GM19035 (cell line): Measurements from ENCODE around the gene CCDC87.
"Not testable (repeated sequence)": the region's sequence is repeated elsewhere in the genome, so short reads cannot be mapped to it uniquely, and the experiment has no call there.

Source experiments
- ATAC-seq: cut with Tn5 transposase; IDR thresholded peaks from one replicate; pipeline ENCODE4 v1.9.1; 2021; ENCODE audit not compliant: unreplicated experiment

Gene CCDC87, protein sequence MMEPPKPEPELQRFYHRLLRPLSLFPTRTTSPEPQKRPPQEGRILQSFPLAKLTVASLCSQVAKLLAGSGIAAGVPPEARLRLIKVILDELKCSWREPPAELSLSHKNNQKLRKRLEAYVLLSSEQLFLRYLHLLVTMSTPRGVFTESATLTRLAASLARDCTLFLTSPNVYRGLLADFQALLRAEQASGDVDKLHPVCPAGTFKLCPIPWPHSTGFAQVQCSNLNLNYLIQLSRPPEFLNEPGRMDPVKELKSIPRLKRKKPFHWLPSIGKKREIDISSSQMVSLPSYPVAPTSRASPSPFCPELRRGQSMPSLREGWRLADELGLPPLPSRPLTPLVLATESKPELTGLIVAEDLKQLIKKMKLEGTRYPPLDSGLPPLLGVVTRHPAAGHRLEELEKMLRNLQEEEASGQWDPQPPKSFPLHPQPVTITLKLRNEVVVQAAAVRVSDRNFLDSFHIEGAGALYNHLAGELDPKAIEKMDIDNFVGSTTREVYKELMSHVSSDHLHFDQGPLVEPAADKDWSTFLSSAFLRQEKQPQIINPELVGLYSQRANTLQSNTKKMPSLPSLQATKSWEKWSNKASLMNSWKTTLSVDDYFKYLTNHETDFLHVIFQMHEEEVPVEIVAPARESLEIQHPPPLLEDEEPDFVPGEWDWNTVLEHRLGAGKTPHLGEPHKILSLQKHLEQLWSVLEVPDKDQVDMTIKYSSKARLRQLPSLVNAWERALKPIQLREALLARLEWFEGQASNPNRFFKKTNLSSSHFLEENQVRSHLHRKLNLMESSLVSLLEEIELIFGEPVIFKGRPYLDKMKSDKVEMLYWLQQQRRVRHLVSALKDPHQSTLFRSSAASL

DNA sequence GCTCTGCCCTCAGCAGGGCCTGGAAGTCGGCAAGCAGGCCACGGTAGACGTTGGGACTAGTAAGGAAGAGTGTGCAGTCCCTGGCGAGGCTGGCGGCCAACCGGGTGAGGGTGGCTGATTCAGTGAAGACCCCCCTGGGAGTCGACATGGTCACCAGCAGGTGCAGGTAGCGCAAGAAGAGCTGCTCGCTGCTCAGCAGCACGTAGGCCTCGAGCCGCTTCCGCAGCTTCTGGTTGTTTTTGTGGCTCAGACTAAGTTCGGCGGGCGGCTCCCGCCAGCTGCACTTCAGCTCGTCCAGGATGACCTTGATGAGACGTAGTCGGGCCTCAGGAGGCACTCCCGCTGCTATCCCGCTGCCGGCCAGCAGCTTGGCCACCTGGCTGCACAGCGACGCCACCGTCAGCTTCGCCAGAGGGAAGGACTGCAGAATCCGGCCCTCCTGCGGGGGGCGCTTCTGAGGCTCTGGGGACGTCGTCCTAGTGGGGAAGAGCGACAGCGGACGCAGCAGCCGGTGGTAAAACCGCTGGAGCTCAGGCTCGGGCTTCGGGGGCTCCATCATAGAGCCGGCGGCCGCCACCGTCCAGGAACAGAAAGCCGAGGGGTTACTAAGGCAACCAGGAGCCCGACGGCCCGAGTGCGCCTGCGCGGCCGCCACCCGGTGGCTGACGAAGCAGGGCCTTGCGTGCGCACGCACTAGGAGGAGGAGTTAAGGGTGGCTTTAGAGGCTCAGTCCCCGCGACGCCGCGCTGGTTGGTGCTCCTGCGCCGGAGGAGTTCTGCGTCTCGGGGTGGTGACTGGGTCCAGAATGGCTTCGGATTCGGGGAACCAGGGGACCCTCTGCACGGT, at the start of gene CCDC87, which contains the start of gene CCS:
Gene CCDC87 (minus strand): TSS at position 607 of the 846 bp plus-strand sequence. CDS start 48 bp downstream, at position 559.
Gene CCS (plus strand): TSS at position 729 of the 846 bp plus-strand sequence. CDS start 77 bp downstream, at position 806.
- ATAC-seq = peak; percentile 91

DNA sequence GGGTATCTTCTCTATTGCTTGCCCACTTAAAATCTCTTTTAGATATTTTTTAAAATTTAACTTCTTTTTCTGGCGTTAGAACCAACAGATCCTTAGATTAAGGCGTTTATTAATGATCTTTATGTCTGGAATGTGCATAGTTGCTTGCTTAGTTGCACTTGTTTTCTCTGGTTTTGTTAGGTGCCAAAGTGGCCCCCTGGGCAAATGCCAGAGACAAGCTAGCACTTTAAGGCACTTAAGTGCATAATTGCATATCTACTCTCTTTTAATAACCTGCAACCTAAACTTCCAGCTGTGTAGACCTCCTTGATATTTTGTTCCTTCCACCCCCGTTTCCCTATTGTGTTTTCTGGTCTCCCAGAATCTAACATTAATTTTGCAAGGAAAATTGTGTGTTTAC, 49.0 kb upstream of the CCDC87 start:
- ATAC-seq = no peak

DNA sequence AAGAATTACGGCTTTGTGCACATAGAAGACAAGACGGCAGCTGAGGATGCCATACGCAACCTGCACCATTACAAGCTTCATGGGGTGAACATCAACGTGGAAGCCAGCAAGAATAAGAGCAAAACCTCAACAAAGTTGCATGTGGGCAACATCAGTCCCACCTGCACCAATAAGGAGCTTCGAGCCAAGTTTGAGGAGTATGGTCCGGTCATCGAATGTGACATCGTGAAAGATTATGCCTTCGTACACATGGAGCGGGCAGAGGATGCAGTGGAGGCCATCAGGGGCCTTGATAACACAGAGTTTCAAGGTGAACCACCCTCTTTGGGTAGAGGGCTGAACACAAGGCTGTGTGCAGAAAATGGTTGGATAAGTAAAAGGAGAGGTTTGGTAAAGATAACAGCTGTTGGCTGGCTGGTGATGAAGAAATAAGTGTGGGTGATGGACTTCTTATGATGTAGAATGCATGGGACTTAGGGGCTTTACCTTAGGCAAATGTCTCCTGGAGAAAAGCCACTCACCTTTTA, 47.0 kb upstream of the CCDC87 start:
- not testable (repeated sequence) for ATAC-seq

DNA sequence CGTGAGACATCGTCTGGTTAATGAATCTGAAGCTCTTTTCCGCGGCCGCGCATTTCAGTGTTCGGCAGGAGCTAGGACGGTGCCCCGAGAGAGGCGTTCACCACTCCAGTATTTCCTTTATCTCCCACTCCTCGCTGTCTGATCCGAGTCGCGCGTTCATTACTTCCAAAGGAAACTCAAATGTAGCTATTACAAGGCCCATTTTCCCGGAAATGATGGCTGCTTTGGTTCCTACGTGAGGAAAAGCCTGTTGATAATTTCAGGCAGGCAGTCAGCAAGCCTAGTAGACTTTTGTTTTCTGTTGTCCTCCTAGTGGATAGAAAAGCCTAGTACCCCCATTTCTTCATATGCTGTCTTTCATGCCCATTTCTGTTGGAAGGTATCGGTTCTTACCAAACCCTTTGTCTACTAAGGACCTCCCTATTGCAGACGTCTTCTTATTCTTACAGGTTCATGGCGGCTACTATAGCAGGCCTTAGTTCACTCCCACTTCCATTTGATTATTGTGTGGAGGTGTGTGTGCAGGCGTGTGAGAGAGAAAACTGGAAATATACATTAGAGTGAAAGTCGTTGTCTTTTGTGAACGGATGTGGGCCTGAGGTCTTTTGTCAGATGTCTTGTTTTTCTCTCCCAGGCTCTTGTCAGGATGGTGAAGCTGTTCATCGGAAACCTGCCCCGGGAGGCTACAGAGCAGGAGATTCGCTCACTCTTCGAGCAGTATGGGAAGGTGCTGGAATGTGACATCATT, 46.4 kb upstream of the CCDC87 start:
- ATAC-seq = no peak

DNA sequence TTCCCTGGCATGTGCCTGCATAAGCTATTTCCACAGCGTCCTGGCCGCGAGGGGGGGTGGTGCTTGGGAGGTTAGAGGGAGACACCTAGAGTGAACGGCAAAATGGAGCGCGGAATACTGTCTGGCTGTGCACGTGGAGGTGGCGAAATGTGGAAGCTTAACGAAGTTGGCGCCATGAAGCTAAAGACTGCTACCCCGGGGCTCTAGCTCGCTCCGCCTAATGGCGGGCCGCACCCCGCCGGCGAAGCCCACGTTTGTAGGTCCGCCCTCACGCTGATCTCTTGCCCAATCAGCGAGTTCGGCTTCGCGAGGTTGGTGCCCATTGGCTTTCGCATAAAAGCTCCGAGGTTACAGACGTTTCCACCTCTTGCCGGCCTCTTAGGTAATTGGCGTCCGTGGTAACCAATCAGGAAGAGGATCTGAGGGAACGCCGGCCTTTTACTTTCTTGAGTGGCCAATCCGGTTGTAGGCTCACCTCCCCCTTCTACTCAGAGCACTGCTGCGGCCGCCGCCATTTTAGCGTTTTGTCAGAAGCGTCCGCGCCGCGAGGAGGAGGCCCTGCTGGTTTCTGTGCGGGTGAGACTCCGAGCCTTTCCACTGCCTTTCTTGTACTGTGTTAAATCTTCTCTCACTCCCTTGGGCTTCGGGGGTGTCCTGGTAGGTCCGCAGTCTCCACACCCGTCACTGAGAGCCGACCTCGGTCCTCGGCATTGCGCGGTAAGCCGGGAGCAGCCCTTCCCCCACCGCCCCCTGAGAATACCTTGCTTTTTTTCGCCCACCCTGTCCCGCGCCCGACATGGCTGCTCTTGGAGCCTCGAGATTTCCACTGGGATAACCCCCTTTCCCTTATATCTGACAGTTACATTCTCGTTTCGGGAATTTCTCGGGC, 45.6 kb upstream of the CCDC87 start, which contains the start of gene RBM4:
Gene RBM4 (plus strand): TSS at position 527 of the 889 bp plus-strand sequence. CDS start 1,009 bp downstream, outside the sequence.
- ATAC-seq = peak; percentile 96

DNA sequence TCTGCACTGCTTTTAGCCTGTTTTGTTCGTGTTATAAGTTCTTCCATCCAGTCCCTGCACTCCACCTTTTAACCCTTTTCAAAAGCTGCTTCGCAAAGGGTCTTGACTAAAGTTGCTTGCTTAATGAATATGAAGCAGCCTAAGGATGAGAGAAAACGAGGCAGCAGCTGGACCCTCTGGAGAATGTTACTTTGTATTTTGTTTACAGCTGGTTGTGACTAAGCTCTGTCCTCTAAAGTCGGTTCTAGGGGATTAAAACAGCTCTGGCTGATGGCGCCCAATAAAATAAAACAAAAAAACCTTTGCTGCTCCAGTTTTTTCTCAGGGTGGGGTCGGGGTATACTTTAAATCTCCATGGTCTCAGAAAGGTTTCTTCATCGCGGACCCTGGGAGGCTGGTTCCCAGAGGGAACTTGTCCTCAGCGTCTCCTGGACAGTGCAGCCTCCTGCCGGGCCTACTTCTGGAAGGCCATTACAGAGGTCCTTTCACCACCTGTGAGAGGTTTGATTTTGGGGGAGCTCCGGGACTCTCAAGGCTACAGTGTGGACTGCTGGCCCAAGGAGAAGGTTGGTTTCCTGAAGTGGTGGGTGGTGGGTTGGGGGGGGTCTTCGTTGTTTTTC, 44.8 kb upstream of the CCDC87 start:
- no peak for ATAC-seq

DNA sequence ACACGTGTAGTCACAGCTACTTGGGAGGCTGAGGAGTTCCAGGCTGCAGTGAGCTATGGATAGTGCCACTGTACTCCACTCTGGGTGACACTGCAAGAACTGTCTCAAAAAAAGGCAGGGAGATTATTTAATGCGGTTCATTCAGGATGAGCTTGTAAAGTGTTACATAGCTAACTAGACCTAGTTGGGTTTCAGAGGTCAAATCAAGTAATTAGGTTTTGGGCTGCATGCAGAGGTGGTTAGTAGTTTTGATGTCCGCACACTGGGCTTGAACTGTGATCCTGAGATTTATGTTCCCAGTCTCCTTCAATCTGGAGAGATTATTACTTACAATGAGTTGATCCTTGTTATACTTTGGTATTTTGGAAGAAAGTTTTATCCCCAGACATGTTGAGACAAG, 43.5 kb upstream of the CCDC87 start:
- ATAC-seq = no peak

DNA sequence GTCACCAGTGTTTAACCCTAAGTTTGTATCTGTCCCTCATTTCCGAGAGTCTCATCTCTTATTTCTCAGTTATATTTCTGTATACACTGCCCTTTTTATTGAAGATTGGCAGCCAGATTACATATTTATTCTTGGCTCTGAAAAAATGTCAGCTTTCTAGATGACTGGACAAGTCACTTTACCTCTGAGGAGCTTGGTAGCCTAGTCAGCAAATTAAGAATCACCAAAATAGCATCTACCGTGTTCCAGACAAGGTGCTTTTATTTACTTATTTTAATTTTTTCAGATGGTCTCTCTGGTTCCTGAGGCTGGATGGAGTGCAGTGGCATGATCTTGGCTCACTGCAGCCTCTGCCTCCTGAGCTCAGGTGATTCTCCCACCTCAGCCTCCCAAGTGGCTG, 40.1 kb upstream of the CCDC87 start:
- no peak for ATAC-seq

DNA sequence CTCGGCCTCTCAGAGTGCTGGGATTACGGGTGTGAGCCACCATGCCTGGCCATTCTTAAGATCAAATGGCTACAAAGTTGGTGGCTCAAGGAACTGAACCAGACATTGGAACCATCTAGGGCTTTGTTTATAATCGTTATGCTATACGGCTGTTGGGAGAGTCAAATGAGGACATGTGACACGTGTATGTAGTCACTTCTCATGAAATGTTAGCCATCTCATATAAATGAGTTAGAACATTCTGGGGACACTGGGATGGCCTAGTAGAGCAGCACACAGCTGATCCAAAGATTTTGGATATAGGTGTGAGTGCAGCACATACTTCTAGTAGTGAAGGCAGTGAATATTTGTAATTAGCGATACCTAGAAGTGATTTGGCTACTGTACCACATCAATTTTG, 39.0 kb upstream of the CCDC87 start:
- ATAC-seq = no peak

DNA sequence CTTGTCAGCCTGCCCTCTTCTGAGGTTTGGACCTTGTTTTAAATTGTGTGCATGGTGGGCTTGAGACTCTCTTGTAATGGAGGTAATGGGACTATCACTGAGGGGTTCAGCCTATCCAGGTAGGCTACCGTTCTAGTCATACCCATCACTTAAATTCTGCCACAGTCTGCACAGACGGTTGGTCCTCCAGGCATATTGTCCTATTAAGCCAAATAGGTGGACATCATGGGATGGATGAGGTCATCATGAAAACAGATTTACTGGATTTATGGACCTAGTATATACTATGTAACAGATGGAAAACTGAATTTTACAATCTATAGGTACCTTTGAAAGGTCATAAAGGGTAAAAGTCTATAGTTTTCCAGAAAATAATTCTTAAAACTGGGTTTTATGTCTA, 36.5 kb upstream of the CCDC87 start:
- ATAC-seq = no peak

DNA sequence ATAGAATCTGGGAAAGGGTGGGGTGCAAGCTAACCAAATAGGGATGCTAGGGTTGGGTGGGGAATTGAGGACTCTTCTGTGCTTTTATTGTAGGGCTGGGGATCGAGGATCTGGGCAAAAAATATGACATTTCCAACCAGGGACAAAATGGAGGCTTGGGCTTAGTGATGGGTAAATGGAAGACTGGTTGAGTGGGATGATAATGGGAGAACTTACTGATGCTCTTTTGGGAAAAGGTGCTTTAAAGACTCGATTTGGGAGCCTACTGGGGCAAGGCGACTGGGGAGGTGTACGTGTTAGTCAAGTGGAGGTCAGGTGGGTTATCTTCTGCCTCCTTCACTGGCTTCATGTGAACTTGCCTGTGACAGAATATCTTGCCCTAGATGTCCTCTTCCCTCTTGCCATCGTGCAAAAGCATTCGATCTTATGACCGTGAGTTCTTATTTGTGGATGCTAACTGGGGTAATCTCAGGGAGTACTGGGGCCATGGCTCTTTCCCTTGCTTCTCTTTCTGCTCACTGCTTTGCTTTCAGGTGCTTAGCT, 35.3 kb upstream of the CCDC87 start:
- ATAC-seq = no peak

DNA sequence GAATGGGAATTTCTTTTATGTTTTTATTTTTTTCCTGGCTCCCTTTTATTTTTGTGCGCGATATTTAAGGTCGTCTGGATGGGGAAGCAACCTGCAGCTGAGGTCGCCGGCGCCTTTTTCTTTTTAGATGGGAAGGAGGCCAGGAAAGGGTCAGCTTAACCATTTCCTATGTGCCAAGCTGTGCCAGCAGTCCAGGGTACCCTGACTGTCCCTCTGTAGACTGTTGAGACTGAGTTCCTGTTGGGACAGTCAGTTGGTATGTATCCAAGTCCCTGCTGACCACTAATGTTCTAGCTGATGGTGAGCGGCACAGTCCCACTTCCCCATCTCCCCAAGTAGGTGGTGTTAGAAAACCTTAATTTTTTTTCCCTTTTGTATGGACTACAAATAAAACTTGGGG, 34.1 kb upstream of the CCDC87 start:
- no peak for ATAC-seq

DNA sequence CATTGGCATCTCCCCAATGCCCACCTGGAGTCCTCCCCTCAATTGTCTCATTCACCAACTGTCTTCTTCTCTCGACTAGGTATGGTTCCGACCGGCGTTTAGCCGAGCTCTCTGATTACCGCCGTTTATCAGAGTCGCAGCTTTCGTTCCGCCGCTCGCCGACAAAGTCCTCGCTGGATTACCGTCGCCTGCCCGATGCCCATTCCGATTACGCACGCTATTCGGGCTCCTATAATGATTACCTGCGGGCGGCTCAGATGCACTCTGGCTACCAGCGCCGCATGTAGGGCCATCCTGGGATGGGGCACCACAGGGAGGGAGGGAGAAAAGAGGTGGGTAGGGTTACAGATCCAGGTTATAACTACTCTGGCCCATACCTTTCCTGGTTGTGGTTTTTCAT, 33.5 kb upstream of the CCDC87 start:
- ATAC-seq = no peak

DNA sequence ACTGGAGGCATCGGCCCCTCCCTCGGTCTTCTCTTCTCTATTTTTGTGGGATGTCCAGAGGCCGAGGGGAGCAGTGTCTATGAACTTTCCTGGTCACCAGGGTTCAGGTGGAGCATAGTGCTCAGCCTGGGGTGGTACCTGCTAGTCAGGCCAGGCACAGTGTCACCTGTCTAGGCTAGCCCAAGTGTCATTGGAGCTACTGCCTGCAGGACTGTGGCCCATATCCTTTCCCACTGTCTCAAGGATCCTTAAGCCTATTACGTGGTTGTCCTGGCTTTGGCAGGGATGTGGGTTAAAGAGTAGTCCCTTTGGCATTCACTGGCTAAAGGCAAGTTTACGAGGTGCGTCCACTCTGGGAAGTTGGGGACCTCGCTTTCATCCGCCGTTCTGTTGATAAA, 32.9 kb upstream of the CCDC87 start:
- no peak for ATAC-seq

DNA sequence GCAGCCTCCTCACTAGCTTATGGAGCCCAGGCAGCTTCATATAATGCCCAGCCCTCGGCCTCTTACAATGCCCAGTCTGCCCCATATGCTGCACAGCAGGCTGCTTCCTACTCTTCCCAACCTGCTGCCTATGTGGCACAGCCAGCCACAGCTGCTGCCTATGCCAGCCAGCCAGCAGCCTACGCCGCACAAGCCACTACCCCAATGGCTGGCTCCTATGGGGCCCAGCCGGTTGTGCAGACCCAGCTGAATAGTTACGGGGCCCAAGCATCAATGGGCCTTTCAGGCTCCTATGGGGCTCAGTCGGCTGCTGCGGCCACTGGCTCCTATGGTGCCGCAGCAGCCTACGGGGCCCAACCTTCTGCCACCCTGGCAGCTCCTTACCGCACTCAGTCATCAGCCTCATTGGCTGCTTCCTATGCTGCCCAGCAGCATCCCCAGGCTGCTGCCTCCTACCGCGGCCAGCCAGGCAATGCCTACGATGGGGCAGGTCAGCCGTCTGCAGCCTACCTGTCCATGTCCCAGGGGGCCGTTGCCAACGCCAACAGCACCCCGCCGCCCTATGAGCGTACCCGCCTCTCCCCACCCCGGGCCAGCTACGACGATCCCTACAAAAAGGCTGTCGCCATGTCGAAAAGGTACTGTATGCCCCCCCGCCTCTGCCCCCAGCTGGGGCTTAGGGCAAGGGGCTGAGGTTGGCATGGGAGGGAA, 32.3 kb upstream of the CCDC87 start:
- ATAC-seq = no peak

DNA sequence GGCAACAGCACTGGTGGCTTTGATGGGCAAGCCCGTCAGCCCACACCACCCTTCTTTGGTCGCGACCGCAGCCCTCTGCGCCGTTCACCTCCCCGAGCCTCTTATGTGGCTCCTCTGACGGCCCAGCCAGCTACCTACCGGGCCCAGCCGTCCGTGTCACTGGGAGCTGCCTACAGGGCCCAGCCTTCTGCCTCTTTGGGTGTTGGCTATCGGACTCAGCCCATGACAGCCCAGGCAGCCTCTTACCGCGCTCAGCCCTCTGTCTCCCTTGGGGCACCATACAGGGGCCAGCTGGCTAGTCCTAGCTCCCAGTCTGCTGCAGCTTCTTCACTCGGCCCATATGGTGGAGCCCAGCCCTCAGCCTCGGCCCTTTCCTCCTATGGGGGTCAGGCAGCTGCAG, 31.6 kb upstream of the CCDC87 start:
- ATAC-seq = no peak

DNA sequence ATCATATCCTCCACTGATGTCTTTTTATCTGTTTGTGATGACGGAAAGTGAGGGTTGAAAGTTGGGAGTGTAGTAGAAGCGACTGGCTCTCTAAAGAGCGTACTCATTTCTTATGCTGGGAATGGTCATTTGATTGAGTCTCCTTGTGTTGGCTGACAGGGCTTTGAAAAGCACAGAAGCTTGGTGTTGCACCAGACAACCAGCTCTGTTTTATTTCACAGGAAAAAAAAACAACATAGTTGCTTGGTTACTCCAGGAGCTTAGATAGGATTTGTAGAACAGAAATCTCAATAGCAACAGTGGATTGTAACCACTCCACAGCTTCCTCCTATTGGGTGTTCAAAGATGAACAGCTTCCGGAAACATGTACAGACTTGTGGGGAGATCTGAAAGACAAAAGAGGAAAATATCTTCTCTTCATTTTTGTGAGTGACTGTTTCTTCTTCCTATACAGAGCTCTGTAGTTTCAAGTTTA, 26.3 kb upstream of the CCDC87 start:
- no peak for ATAC-seq
